A172 (cell line): ENCODE data around the gene PAWR. TPM values are rescaled to one million over a fixed set of nuclear protein-coding genes. Genes with fewer than 3 reads are reported as not detected.
"Not testable (repeated sequence)": the region's sequence is repeated elsewhere in the genome, so short reads cannot be mapped to it uniquely, and the experiment has no call there.

Experiments
- DNase-seq: peaks from one replicate; pipeline ENCODE4 v3.0.0-alpha.2; 2015; ENCODE audit warnings: low spot score
- total RNA-seq: library from RNA; depleted of rRNA; stranded (reverse); fragments of >200 nt; shearing (Covaris generic); gene quantifications from 2 replicates; pipeline ENCODE4 v1.2.3, GENCODE V29; 2014

Gene PAWR
- total RNA-seq, 1 experiment from 2014 or later: 63.2 TPM

- no peak for DNase-seq
Measured at GRCh38 chr12:79592865-79593264, 97.9 kb downstream of the PAWR start.

- DNase-seq: no peak
Measured at GRCh38 chr12:79591988-79592387, 98.8 kb downstream of the PAWR start.

- no peak for DNase-seq
Measured at GRCh38 chr12:79590751-79591150, 100.0 kb downstream of the PAWR start.

GRCh38 chr12:79587368-79587767, 103.4 kb downstream of the PAWR start:
- no peak for DNase-seq

GRCh38 chr12:79585147-79585546, 105.6 kb downstream of the PAWR start:
- DNase-seq: no peak

- DNase-seq: no peak
Measured at GRCh38 chr12:79573820-79574219, 116.9 kb downstream of the PAWR start.

GRCh38 chr12:79569679-79570078, 121.1 kb downstream of the PAWR start:
- no peak for DNase-seq

- no peak for DNase-seq
Measured at GRCh38 chr12:79567175-79567563, 123.6 kb downstream of the PAWR start.

- no peak for DNase-seq
Measured at GRCh38 chr12:79566452-79567174, 124.2 kb downstream of the PAWR start.

- DNase-seq: not testable (repeated sequence)
Measured at GRCh38 chr12:79564727-79565350, 125.9 kb downstream of the PAWR start.

- DNase-seq: no peak
Measured at GRCh38 chr12:79563021-79563740, 127.6 kb downstream of the PAWR start.

- no peak for DNase-seq
Measured at GRCh38 chr12:79561401-79562132, 129.2 kb downstream of the PAWR start.

- no peak for DNase-seq
Measured at GRCh38 chr12:79560225-79560889, 130.4 kb downstream of the PAWR start.

GRCh38 chr12:79559591-79559990, 131.2 kb downstream of the PAWR start:
- DNase-seq: no peak

- no peak for DNase-seq
Measured at GRCh38 chr12:79558924-79559469, 131.8 kb downstream of the PAWR start.

- no peak for DNase-seq
Measured at GRCh38 chr12:79557690-79558315, 133.0 kb downstream of the PAWR start.

- DNase-seq: peak; percentile 13
Measured at GRCh38 chr12:79555028-79555925, 135.5 kb downstream of the PAWR start.

- no peak for DNase-seq
Measured at GRCh38 chr12:79553863-79554574, 136.7 kb downstream of the PAWR start.

GRCh38 chr12:79552192-79552591, 138.6 kb downstream of the PAWR start:
- no peak for DNase-seq
